HL-60 (cell line): ENCODE results near the gene LURAP1L.

ENCODE experiments used
- POLR2AphosphoS5 ChIP-seq: IDR thresholded peaks from 2 replicates; pipeline ENCODE4 v1.6.1; 2012; ENCODE audit warnings: low read depth
- TF ChIP-seq, protein P1 (sequence below): IDR thresholded peaks from one replicate; pipeline ENCODE4 v1.5.1; 2011; ENCODE audit warnings: low read length, control low read depth, inconsistent platforms; ENCODE audit not compliant: insufficient read depth

DNA sequence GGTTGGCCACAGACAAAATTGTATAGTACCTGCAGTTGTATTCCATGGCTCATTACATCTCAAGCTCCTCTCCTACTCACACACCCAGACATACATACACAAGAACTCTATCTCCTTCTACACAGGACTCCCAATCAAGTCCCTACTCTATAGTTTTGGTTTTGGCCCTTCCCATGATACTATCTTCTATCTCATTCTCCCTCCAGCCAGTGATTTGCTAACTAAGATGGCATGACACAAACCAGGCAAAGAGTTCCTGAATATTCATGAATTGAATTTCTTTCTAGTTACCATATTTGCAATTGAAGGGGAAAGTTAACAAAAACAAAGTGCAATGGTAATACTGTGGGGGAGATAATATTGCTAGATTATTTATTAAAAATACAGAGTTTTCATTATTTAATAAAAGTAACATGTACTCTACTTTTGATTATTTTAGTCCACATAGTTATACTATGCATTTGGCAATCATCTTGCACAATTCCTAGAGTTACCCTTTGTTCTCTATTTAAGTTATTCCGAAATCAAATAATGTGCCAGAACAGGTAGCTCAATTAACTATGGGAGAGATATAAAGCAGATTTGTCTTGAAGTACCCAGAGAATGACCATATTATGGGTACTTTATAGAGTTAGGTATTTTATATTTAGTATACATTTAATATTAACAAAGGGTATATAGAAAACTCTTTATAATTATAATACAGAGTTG lies 9.6 kb upstream of the LURAP1L start:
- TF ChIP-seq, protein P1, sequence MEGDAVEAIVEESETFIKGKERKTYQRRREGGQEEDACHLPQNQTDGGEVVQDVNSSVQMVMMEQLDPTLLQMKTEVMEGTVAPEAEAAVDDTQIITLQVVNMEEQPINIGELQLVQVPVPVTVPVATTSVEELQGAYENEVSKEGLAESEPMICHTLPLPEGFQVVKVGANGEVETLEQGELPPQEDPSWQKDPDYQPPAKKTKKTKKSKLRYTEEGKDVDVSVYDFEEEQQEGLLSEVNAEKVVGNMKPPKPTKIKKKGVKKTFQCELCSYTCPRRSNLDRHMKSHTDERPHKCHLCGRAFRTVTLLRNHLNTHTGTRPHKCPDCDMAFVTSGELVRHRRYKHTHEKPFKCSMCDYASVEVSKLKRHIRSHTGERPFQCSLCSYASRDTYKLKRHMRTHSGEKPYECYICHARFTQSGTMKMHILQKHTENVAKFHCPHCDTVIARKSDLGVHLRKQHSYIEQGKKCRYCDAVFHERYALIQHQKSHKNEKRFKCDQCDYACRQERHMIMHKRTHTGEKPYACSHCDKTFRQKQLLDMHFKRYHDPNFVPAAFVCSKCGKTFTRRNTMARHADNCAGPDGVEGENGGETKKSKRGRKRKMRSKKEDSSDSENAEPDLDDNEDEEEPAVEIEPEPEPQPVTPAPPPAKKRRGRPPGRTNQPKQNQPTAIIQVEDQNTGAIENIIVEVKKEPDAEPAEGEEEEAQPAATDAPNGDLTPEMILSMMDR, result no peak
- no peak for TF ChIP-seq POLR2AphosphoS5
